IMR-90 (cell line): ENCODE data around the gene RCHY1.
"Not testable (repeated sequence)": the region's sequence is repeated elsewhere in the genome, so short reads cannot be mapped to it uniquely, and the experiment has no call there.

Source experiments
- BHLHE40 ChIP-seq: fragments of 150-350 bp; IDR thresholded peaks from 2 replicates; pipeline ENCODE4 v1.6.1; 2016; ENCODE audit warnings: mild to moderate bottlenecking, low read depth, low read length
- POLR2A ChIP-seq: IDR thresholded peaks from 2 replicates; pipeline ENCODE4 v1.6.1; 2012; ENCODE audit warnings: mild to moderate bottlenecking, low read depth, low read length
- TF ChIP-seq, protein P1 (sequence below): conservative IDR thresholded peaks from 2 replicates; pipeline ENCODE4 v1.5.1; 2012; ENCODE audit warnings: mild to moderate bottlenecking, low read depth, low read length, improper control_type of control experiment

DNA sequence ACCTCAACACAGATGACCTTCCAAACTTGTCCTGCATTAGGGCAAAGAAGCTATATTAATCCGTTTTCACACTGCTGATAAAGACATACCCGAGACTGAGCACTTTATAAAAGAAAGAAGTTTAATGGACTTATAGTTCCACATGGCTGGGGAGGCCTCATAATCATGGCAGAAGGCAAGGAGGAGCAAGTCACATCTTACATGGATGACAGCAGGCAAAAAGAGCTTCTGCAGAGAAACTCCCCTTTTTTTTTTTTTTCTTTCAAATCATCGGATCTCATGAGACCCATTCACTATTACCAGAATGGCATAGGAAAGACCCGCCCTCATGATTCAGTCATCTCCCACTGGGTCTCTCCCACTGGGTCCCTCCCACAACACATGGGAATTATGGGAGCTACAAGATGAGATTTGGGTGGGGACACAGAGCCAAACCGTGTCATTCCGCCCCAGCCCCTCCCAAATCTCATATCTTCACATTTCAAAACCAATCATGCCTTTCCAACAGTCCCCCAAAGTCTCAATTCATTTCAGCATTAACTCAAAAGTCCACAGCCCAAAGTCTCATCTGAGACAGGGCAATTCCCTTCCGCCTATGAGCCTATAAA lies 17.4 kb upstream of the RCHY1 start:
- not testable (repeated sequence) for TF ChIP-seq BHLHE40, POLR2A
- TF ChIP-seq, protein P1, sequence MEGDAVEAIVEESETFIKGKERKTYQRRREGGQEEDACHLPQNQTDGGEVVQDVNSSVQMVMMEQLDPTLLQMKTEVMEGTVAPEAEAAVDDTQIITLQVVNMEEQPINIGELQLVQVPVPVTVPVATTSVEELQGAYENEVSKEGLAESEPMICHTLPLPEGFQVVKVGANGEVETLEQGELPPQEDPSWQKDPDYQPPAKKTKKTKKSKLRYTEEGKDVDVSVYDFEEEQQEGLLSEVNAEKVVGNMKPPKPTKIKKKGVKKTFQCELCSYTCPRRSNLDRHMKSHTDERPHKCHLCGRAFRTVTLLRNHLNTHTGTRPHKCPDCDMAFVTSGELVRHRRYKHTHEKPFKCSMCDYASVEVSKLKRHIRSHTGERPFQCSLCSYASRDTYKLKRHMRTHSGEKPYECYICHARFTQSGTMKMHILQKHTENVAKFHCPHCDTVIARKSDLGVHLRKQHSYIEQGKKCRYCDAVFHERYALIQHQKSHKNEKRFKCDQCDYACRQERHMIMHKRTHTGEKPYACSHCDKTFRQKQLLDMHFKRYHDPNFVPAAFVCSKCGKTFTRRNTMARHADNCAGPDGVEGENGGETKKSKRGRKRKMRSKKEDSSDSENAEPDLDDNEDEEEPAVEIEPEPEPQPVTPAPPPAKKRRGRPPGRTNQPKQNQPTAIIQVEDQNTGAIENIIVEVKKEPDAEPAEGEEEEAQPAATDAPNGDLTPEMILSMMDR: not testable (repeated sequence)
